ENCODE data around the gene MON2.
"Not testable (repeated sequence)": the region's sequence is repeated elsewhere in the genome, so short reads cannot be mapped to it uniquely, and the experiment has no call there.

Gene MON2

GRCh38 chr12:62472472-62472871 lies 5.8 kb downstream of the MON2 start:
- no peak for DNase-seq

- no peak for DNase-seq
These were observed 15.4 kb downstream of the MON2 start for GRCh38 chr12:62481843-62482540.

GRCh38 chr12:62482769-62483168 lies 16.1 kb downstream of the MON2 start:
- no peak for DNase-seq

DNA sequence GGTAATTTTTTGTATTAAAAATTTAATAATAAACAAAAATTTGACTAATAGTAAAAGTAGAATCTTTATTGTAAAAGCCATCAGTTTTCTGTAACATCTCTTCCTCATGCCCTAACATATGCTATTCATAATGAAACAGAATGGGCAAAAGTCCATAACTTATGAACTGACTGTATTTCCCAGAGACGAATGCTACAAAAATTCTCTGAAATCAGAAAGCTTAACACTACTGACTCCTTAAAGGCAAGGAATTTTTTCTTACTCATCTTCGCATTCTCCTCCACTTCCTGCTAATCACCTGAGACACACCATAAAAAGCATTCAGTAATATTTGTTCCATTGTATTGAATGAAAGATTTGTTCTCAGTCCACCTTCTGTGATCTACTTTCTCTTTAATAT lies 17.6 kb downstream of the MON2 start:
- no peak for DNase-seq

GRCh38 chr12:62505786-62506185 lies 39.2 kb downstream of the MON2 start:
- no peak for DNase-seq

- no peak for DNase-seq
These were observed 46.3 kb downstream of the MON2 start for GRCh38 chr12:62512901-62513300.

DNA sequence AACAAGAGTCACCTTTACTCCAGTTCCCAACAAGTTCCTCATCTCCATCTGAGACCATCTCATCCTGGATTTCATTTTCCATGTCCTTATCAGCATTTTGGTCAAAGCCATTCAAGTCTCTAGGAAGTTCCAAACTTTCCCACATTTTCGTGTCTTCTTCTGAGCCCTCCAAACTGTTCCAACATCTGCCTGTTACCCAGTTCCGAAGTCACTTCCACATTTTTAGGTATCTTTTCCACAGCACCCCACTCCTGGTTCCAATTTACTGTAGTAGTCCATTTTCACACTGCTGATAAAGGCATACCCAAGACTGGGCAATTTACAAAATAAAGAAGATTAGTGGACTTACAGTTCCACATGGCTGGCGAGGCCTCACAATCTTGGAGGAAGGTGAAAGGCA lies 47.5 kb downstream of the MON2 start:
- not testable (repeated sequence) for DNase-seq

GRCh38 chr12:62516927-62517326 lies 50.3 kb downstream of the MON2 start:
- no peak for DNase-seq

GRCh38 chr12:62517887-62518286 lies 51.3 kb downstream of the MON2 start:
- no peak for DNase-seq

DNA sequence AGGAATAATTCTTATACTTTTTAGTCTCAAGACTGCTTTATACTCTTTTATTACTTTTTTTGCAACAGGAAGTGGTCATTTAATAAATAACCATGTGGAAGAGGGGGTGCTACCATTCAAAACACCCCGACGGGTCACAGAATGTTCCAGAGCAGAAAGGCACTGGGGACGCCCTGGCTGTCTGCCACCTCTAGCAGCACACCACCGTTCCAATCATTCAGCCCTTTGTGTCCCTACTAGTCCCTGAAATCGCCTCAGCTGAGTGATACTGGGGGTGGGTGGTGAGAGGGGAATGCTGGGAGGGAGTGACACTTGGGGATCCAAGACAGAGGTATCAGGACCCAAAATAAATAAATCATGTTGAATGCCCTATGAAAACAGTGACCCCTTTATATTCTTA lies 52.4 kb downstream of the MON2 start:
- no peak for DNase-seq

DNA sequence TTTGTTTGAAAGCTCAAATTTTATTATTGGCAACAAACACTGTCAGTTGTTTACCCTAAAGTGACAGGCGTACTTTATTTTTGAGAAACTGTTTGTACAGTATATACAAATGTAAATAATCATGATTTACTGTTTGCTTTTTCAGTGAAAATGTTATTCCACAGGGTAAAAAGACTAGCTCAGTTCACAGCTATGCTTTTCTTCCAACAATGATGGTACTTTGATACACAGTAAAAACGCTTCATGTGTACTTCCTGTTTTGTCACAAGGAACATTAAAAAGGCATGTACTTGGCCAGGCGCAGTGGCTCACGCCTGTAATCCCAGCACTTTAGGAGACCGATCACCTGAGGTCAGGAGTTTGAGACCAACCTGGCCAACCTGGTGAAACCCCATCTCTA lies 53.7 kb downstream of the MON2 start:
- no peak for DNase-seq

DNA sequence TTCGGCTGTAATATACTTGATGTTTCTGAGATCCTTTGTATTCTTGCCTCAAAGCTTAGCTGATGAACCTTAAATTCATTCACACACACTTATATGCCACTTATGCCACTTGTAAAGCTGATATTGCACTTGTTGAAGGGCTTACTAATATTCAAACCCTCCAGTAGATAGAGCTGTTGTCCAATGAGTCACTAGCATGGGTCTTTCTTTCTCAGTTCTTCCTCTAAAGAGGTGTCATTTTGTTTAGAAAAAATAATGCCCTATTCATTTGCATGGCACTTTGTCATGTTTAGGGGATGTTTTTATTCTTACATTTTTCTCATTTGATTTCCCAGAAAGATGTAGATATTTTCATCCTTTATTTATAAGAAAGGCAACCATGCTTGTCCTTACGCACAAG lies 56.4 kb downstream of the MON2 start:
- no peak for DNase-seq

- DNase-seq: no peak
These were observed 57.0 kb downstream of the MON2 start for GRCh38 chr12:62523619-62524018.

- no peak for DNase-seq
These were observed 58.6 kb downstream of the MON2 start for GRCh38 chr12:62525271-62525670.

DNA sequence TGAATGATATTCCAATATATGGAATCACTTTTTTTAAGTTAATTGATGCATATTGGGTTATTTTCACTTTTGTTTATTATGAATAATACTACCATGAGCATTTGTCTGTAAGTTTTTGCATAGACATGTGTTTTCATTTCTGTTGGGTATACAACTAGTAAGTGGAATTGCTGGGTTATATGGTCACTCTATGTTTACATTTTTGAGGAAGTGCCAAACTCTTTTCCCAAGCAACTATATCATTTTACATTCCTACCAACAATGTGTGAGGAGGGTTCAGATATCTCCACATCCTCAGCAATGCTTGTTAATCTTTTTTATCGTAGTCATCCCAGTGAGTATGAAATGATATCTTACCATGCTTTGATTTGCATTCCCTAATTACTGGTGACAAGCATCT lies 64.0 kb downstream of the MON2 start:
- no peak for DNase-seq

DNA sequence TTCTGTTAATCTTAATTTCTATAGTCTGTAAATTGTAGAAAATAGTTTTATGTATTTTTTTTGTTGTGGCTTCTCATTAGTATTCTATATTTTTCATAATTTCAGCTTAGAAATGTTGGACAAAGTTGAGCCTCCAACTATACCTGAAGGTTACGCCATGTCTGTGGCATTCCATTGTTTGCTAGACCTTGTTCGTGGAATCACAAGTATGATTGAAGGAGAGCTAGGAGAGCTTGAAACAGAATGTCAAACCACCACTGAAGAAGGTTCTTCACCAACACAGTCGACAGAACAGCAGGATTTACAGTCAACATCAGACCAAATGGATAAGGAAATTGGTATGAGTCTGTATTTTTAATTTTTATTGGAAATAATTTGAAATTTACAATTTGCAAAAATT lies 65.7 kb downstream of the MON2 start:
- no peak for DNase-seq

GRCh38 chr12:62533087-62533754 lies 66.6 kb downstream of the MON2 start:
- no peak for DNase-seq

DNA sequence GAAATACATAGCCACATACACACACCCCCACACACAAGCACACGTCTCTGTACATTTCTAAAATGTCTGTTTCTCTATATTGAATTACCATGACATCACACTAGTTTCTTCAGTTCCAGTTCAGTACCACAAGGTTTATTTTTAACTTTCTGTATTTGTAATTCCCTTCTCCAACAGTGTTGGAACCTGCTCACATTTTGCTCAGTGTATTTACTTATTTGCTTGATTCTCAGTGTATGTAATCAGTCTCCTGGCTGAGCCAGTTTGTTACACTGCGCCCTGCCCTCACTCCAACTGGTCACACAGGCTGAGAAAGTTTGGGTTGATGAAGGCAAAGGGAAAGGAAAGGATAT lies 67.1 kb downstream of the MON2 start:
- no peak for DNase-seq

DNA sequence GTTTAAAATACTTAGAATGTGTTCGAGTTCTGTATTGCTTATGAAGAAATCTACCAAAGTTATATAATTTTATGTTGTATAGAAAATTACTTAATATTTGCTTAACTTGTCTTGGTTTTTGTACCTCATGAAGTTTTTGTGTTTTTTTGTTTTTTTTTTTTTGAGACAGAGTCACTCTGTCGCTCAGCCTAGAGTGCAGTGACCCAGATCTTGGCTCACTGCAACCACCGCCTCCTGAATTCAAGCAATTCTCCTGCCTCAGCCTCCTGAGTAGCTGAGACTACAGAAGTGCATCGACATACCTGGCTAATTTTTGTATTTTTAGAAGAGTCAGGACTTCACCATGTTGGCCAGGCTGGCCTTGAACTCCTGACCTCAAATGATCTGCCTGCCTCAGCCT lies 69.9 kb downstream of the MON2 start:
- no peak for DNase-seq

GRCh38 chr12:62537551-62537950 lies 70.9 kb downstream of the MON2 start:
- DNase-seq: no peak

DNA sequence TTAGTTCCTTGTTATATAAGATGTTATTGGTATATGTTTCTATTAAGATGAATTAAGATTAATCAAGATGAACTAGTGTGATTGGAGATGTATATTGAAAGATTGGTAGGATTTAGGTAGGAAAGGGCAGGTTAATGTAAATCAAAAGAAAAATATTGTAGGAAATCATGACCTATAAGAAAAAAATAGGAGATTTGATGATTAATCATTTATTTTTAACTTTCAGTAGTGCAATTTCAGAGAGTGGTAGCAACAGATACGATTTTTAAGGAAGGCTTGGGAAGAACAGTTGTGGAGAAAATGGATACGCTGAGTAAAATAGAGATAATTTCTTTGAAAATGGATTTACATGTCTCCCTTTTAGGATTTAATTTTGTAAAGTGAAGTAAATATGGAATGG lies 73.7 kb downstream of the MON2 start:
- DNase-seq: no peak

DNA sequence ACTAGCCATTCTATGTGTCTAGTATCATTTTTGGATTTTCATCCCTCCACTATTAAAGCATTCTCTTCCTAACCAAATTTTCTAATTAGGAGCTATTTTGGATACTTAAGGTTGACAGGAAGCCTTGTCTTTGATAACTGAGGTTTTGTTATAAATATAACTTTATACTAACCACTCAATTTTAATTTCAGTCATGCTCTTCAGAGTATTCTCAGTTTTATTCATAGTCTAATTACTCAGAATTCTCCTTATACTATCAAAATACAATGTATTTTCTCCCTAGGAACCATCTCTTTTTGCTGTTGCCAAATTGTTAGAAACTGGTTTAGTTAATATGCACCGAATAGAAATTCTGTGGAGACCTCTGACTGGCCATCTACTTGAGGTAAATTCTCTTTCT lies 76.2 kb downstream of the MON2 start:
- DNase-seq: no peak

- DNase-seq: no peak
These were observed 76.7 kb downstream of the MON2 start for GRCh38 chr12:62543324-62543723.

DNA sequence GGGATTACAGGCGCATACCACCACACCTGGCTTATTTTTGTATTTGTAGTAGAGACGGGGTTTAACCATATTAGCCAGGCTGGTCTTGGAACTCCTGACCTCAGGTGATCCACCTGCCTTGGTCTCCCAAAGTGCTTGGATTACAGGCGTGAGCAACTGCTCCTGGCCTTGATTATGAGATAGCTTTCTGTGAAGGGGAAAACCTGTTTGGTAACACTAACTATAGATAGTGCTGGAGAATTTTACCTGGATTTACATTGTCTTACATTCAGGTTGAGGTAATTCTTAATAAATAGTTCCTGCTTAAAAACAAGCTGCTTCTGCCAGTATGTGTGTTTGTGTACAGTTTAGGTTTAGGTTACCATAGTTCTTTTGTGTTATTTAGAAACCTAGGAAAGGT lies 77.1 kb downstream of the MON2 start:
- no peak for DNase-seq

- no peak for DNase-seq
These were observed 86.4 kb downstream of the MON2 start for GRCh38 chr12:62552906-62553556.

All from NCI-H2227 treated with DMSO at 0.1 percent for 48 hours (cell line).